Kidney capillary endothelial cell (primary cell): ENCODE data around the gene ZBTB7C.

Experiments used
- DNase-seq: peaks from one replicate; pipeline ENCODE4 v3.0.0-alpha.2; 2018; ENCODE audit warnings: low spot score

ZBTB7C gene

GRCh38 chr18:48216639-48217257 is 192.4 kb downstream of the ZBTB7C start:
- DNase-seq: no peak

- no peak for DNase-seq
These were observed 193.1 kb downstream of the ZBTB7C start for GRCh38 chr18:48215876-48216638.

- DNase-seq: no peak
These were observed 195.4 kb downstream of the ZBTB7C start for GRCh38 chr18:48213791-48214190.

GRCh38 chr18:48208432-48209140 is 200.6 kb downstream of the ZBTB7C start:
- DNase-seq: no peak

- no peak for DNase-seq
These were observed 201.4 kb downstream of the ZBTB7C start for GRCh38 chr18:48207733-48208132.

- no peak for DNase-seq
These were observed 202.3 kb downstream of the ZBTB7C start for GRCh38 chr18:48206887-48207286.

- DNase-seq: no peak
These were observed 205.1 kb downstream of the ZBTB7C start for GRCh38 chr18:48203961-48204666.

- DNase-seq: no peak
These were observed 205.8 kb downstream of the ZBTB7C start for GRCh38 chr18:48203288-48203945.

- DNase-seq: no peak
These were observed 206.6 kb downstream of the ZBTB7C start for GRCh38 chr18:48202350-48203260.

GRCh38 chr18:48202006-48202348 is 207.2 kb downstream of the ZBTB7C start:
- DNase-seq: no peak

- no peak for DNase-seq
These were observed 207.7 kb downstream of the ZBTB7C start for GRCh38 chr18:48201337-48202005.

GRCh38 chr18:48200631-48201336 is 208.4 kb downstream of the ZBTB7C start:
- DNase-seq: no peak

- DNase-seq: no peak
These were observed 209.8 kb downstream of the ZBTB7C start for GRCh38 chr18:48199399-48199798.

GRCh38 chr18:48197819-48198218 is 211.4 kb downstream of the ZBTB7C start:
- DNase-seq: peak; percentile 3

- no peak for DNase-seq
These were observed 213.4 kb downstream of the ZBTB7C start for GRCh38 chr18:48195787-48196186.

- no peak for DNase-seq
These were observed 214.5 kb downstream of the ZBTB7C start for GRCh38 chr18:48194591-48195181.

- DNase-seq: no peak
These were observed 215.4 kb downstream of the ZBTB7C start for GRCh38 chr18:48193521-48194492.

GRCh38 chr18:48192542-48192941 is 216.6 kb downstream of the ZBTB7C start:
- no peak for DNase-seq
